ENCODE data around the gene DEPDC7. TPM values are rescaled to one million over a fixed set of nuclear protein-coding genes. Genes with fewer than 3 reads are reported as not detected.

The DEPDC7 gene
- total and polyA plus RNA-seq, 11 donors, result 0.12 to 1.0 (median 0.32) TPM; not detected in 3

DNA sequence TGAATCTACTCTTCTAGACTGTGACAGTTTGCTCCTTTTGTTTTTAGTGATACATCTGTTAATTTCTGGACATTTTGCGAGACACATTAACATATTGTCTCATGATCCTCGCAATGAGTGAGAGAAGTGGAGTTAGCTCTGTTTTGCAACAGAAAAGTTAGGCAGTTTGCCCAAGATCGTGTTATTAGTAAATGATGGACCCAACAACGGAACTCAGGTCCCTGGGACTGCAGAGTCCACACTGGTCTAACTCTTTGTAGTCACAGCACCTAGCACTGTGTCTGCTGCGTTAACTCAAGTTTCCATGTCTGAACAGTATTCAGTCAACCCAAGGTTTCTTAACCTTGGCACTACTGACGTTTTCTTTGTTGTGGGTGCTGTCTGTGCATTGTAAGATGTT lies 3.2 kb downstream of the DEPDC7 start:
- no peaks in the 10 kb centered on the region for H3K9me3 ChIP-seq
- H3K4me1 ChIP-seq, result peaks cover 0 to 16% (median 0%) of the 10 kb centered on the region in 12 donors
- intact Hi-C loops (cut with DNase I), result no loop called here
- ATAC-seq, result no peak
- DNase-seq, result no peak
- no peak overlapping the region for H3K27ac ChIP-seq
- no peak for TF ChIP-seq POLR2A (IDR thresholded peaks at IDR 0.05)
- TF ChIP-seq, protein P1, sequence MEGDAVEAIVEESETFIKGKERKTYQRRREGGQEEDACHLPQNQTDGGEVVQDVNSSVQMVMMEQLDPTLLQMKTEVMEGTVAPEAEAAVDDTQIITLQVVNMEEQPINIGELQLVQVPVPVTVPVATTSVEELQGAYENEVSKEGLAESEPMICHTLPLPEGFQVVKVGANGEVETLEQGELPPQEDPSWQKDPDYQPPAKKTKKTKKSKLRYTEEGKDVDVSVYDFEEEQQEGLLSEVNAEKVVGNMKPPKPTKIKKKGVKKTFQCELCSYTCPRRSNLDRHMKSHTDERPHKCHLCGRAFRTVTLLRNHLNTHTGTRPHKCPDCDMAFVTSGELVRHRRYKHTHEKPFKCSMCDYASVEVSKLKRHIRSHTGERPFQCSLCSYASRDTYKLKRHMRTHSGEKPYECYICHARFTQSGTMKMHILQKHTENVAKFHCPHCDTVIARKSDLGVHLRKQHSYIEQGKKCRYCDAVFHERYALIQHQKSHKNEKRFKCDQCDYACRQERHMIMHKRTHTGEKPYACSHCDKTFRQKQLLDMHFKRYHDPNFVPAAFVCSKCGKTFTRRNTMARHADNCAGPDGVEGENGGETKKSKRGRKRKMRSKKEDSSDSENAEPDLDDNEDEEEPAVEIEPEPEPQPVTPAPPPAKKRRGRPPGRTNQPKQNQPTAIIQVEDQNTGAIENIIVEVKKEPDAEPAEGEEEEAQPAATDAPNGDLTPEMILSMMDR (IDR thresholded peaks at IDR 0.05), result no peak
- no peaks in the 10 kb centered on the region for H3K36me3 ChIP-seq
- no peak overlapping the region for H3K4me3 ChIP-seq
- 81 to 94% (median 89%) methylated on average over 6 of the region's 6 CpGs for WGBS, 4 donors
- peaks cover 0 to 33% (median 13%) of the 10 kb centered on the region in 9 donors for H3K27me3 ChIP-seq

DNA sequence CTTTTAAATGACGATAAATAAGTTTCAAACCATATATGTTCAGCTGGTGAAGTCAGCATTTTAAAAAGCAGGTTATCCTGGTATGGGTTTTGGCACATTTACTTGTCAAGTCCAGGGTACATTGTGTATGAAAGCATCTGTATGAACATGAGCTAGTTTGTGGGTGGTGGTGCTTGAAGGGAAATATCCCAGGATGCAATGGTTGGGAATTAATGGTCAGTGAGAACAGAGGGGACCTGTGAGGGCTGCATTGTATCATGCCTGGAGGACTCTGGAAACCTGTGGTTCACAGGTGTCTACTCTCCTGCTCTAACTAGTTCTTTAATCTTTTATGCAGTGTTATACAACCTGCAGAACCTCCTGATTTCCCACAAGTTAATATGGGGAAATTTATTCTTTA lies 5.8 kb downstream of the DEPDC7 start:
- intact Hi-C loops (cut with DNase I), result no loop called here
- Histone ChIP-seq H3K36me3 (no peaks in the 10 kb centered on the region), H3K27me3 (peaks cover 0 to 29% (median 13%) of the 10 kb centered on the region in 9 donors), H3K9me3 (no peaks in the 10 kb centered on the region), H3K27ac (no peak overlapping the region), H3K4me3 (no peak overlapping the region), H3K4me1 (peaks cover 0 to 6% (median 0%) of the 10 kb centered on the region in 12 donors)
- no peak for TF ChIP-seq POLR2A (IDR thresholded peaks at IDR 0.05)
- TF ChIP-seq, protein P1 (IDR thresholded peaks at IDR 0.05), result no peak
- WGBS, 4 donors, result 94 to 98% (median 97%) methylated on average over 1 of the region's 1 CpG
- DNase-seq (no peak), ATAC-seq (no peak)

DNA sequence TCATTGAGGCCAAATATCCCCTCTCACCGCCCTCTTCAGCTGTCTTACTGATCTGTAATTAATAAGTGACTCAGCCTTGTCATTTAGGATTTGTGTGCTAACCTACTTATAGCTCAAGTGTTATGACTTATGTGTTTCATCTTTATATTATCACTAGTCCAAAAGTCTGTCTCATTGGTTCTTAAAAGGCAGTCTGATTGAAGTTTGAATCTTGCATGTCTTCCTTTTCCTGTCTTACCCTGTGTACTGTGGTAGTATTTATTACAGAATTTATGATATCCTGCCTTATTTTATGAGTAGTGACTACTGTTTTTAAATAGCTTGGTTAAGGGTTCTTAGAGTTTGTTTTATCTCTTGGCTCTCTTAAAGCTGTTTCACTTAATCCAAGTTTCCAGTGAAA lies 6.3 kb downstream of the DEPDC7 start:
- no peak overlapping the region for H3K4me3 ChIP-seq
- H3K9me3 ChIP-seq, result no peaks in the 10 kb centered on the region
- ATAC-seq (no peak), DNase-seq (no peak)
- intact Hi-C loops (cut with DNase I), result no loop called here
- peaks cover 0 to 29% (median 12%) of the 10 kb centered on the region in 9 donors for H3K27me3 ChIP-seq
- no peaks in the 10 kb centered on the region for H3K36me3 ChIP-seq
- H3K4me1 ChIP-seq, result peaks cover 0 to 3% (median 0%) of the 10 kb centered on the region in 12 donors
- H3K27ac ChIP-seq, result no peak overlapping the region
- 93 to 98% (median 95%) methylated on average over 1 of the region's 1 CpG for WGBS, 4 donors
- TF ChIP-seq, protein P1 (IDR thresholded peaks at IDR 0.05), result no peak
- no peak for TF ChIP-seq POLR2A (IDR thresholded peaks at IDR 0.05)

DNA sequence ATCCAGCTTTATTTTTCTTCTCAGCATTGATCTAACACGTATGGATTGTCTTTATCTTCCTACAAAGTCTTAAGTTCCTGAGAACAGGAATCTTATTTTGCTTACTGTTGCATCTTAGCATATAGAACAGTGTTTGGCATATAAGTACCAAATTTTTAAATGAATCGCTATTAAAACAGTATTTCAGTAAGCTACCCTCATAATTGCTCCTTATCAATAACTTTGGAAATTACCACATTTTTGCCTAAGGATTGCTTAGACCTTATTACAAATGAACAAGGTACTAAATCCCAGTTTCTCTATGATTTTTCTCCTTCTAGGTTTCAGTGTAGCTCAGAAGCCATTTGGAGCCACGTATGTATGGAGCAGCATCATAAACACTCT lies 9.7 kb downstream of the DEPDC7 start:
- Histone ChIP-seq H3K27me3 (peaks cover 0 to 7% (median 0%) of the 10 kb centered on the region in 9 donors), H3K36me3 (no peaks in the 10 kb centered on the region), H3K9me3 (no peaks in the 10 kb centered on the region), H3K27ac (no peak overlapping the region), H3K4me1 (no peaks in the 10 kb centered on the region), H3K4me3 (no peak overlapping the region)
- intact Hi-C loops (cut with DNase I), result no loop called here
- TF ChIP-seq POLR2A (IDR thresholded peaks at IDR 0.05), result no peak
- TF ChIP-seq, protein P1 (IDR thresholded peaks at IDR 0.05), result no peak
- DNase-seq (no peak), ATAC-seq (no peak)
- 79 to 90% (median 85%) methylated on average over 3 of the region's 3 CpGs for WGBS, 4 donors
